NCI-H82 treated with DMSO at 0.1 percent for 48 hours (cell line): ENCODE results near the gene PPL.

Experiments used
- DNase-seq: peaks from one replicate; lab custom pipeline; 2025; ENCODE audit not compliant: unreplicated experiment; lab: John Stamatoyannopoulos, UW

PPL gene

GRCh38 chr16:4868535-4868934 lies 68.4 kb downstream of the PPL start:
- peak; percentile 25 for DNase-seq

DNA sequence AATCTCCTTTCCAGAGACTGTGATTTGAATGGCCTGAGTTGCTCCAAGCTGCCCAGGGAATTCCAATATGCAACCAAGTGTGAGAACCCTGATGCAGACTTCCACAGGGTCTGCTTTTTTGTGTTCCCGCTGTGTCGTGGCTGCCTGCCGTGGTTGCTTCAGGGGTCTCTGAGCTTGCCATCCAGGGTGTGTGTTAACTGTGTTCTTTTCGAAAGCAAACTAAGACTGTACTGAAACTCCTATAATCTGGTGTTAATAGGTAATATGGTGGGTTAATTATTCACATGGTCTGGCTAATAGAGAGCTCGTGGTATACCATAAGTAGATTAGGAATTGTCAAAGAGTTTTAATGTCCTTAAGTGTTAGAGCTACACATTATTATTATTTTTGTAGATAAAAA lies 68.9 kb downstream of the PPL start:
- no peak for DNase-seq

DNA sequence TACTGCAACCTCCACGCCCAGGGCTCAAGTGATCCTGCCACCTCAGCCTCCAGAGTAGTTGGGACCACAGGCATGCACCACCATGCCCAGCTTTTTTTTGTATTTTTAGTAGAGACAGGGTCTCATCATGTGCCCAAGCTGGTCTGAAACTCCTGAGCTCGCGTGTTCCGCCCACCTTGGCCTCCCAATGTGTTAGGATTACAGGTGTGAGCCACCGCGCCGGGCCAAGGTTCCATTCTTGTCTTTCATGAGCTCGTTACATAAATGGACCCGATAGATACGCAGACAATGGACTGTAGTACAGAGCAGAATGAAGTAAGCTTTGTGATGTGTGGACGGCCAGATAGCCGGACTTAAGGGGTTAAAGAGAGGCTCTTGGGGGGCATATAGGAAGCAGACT lies 70.4 kb downstream of the PPL start:
- DNase-seq: no peak

DNA sequence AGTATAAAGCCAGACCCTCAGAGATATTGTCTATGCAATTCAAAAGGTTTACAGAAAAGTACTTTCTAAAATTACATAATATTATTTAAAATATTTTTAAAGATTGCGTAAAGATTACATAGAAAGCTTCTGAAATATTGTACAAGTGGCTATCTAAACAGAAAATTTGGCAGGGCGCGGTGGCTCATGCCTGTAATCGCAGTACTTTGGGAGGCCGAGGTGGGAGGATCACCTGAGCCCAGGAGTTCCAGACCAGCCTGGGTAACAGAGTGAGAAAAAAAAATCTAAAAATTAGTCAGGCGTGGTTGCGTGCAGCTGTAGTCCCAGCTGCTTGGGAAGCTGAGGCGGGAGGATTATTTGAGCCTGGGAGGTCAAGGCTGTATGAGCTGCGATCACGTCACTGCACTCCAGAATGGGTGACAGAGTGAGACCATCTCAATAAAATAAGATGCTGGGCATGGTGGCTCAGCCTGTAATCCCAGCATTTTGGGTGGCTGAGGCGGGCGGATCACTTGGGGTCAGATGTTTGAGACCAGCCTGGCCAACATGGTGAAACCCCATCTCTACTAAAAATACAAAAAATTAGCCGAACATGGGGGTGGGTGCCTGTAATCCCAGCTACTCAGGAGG lies 71.6 kb downstream of the PPL start:
- DNase-seq: no peak

GRCh38 chr16:4864728-4865127 lies 72.2 kb downstream of the PPL start:
- DNase-seq: no peak

DNA sequence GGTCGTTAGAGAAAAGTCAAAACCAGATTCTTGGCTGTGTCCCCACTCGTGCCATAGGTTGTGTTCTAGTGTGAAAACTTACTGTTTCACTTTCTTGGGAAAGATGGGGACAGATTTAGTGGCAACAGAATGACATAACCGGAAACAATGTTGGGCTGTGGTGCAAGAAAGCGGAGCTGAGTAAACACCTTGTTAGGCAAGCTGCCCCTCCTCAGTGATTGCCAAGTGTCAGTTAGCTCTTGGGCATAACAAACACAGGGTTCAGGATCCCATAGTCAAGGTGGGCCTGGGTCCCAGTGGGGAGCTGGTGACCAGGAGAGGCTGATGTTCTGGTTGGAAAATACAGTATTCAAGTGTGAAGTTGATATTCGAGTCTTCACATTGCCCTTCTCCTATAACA lies 74.3 kb downstream of the PPL start:
- no peak for DNase-seq

DNA sequence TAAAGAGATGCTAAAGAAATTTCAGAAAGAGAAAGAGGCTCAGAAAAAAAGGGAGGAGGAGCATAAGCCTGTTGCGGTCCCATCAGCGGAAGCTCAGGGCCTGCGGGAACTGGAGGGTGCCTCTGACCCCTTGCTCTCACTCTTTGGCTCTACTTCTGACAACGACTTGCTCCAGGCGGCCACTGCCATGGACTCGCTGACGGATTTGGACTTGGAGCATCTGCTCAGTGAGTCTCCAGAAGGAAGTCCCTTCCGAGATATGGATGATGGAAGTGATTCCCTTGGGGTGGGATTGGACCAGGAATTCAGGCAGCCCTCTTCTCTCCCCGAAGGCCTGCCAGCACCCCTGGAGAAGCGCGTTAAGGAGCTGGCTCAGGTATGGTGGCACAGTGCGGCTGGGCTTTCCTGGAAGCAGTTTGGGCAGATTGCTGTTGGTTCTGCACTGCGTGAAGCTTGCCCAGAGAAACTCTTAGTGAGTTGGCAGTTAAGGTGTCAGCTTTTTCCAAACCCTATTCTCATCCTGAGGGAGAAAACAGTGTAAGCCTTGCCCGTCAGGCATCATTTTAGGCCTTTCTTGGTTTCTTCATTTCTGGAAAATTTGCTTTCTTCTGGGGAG lies 76.1 kb downstream of the PPL start:
- DNase-seq: no peak

DNA sequence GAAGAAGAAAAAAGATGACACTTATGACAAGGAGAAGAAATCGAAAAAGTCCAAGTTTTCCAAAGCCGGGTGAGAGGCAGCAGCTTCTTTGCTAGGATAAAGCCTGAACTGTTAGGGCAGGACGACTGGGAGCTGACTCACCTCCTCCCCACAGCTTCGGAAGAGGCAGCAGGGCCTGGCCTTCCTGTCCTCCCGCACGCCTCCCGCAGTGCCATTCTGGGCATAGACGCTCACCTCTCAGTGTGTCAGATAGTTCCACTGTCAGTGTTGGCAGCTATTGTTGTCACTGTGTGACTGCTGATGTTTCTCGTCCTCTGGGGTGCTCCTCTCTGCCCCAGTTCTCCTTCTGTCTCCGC lies 77.1 kb downstream of the PPL start:
- no peak for DNase-seq

GRCh38 chr16:4859190-4859899 lies 77.6 kb downstream of the PPL start:
- no peak for DNase-seq

DNA sequence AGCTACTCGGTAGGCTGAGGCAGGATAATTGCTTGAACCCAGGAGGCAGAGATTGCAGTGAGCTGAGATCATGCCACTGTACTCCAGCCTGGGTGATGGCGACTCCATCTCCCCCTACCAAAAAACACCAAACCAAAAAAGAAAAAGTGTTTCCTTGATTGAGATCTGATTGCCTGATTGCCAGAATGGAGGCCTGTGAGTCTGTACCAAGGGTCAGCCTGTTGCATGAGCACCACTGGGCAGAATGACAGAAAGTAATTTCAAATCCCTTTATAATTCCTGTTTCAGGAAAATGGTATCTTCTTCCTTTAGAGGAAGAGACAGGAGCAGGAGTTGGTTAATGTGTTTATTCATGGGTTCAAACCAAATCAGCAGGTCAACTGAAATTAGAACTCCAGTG lies 81.1 kb downstream of the PPL start:
- DNase-seq: no peak

DNA sequence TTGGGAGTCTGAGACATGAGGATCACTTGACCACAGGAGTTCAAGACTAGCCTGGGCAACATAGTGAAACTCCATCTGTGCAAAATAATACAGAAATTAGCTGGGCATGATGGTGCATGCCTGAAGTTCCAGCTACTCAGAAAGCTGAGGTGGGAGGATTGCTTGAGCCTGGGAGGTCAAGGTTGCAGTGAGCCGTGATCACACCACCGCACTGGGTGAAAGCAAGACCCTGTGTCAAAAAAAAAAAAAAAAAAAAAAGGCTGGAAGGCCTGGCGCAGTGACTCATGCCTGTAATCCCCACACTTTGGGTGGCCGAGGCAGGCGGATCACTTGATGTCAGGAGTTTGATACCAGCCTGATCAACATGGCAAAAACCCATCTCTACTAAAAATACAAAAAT lies 81.6 kb downstream of the PPL start:
- DNase-seq: no peak

- no peak for DNase-seq
Observed at GRCh38 chr16:4852221-4852872, 84.6 kb downstream of the PPL start.

GRCh38 chr16:4850211-4850610 lies 86.7 kb downstream of the PPL start:
- DNase-seq: no peak

GRCh38 chr16:4847774-4848587 lies 89.0 kb downstream of the PPL start:
- no peak for DNase-seq

- peak; percentile 84 for DNase-seq
Observed at GRCh38 chr16:4846901-4847773, 89.8 kb downstream of the PPL start, which contains the start of the genes GLYR1 and UBN1. TSS of gene GLYR1 (minus strand) at chr16:4847288. CDS start at chr16:4847265, 23 bp downstream. TSS of gene UBN1 (plus strand) at chr16:4847481. CDS start at chr16:4852918, 5,437 bp downstream.

GRCh38 chr16:4846503-4846900 lies 90.4 kb downstream of the PPL start:
- DNase-seq: no peak

GRCh38 chr16:4840984-4841383 lies 96.0 kb downstream of the PPL start:
- no peak for DNase-seq

GRCh38 chr16:4839942-4840341 lies 97.0 kb downstream of the PPL start:
- DNase-seq: no peak

DNA sequence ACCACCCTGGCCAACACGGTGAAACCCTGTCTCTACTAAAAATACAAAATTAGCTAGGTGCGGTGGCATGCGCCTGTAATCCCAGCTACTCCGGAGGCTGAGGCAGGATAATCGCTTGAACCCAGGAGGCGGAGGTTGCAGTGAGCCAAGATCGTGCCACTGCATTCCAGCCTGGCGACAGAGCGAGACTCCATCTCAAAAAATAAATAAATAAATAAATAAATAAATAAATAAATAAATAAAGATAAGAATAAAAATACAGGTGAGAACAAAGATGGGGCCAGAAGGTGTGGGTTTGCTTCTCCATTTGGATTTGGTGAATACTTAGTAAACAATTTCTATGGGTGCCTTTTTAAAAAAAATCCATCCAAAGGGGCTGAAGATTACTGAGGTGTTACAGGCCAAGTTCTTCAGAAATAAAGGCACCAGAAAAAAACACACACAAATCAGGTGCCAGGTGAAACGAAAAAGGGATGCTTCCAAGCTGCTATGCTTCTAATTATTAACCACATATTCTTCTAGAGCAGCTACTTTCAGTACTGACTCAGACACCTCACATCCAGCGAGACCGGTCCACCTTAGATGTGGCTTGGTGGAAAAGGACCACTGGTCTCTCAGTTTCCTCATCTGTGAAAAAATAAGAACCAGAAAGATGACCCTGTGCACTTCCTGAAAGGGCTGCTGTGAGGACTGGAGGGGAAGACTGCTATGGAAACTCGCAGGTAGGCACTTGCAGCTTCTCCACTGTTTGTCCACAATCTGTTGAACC lies 99.0 kb downstream of the PPL start:
- DNase-seq: no peak
